Left colon (tissue), 2 donors: ENCODE measurements around the gene ATPAF1. TPM values are rescaled to one million over a fixed set of nuclear protein-coding genes. Genes with fewer than 3 reads are reported as not detected.
"Not testable (repeated sequence)": the region's sequence is repeated elsewhere in the genome, so short reads cannot be mapped to it uniquely, and the experiment has no call there.

Source experiments
- ATAC-seq: fragments of 200-7000 bp; cut with Tn5 transposase; one replicate; pipeline ENCODE4 v1.9.1; 2020; ENCODE audit warnings: mild to moderate bottlenecking, moderate library complexity
- DNase-seq, 2 donors: peaks; one replicate each; pipeline ENCODE4 v3.0.0-alpha.2; 2020
- intact Hi-C, 2 donors: fragments of 100-400 bp; cut with DNase I in 1 of 2; cut with micrococcal nuclease in 1 of 2; formaldehyde crosslinking; loops; one replicate each; pipeline versions ENCODE4 v1.11.2 to v1.14.0; 2022; cut with DNase I, micrococcal nuclease
- total RNA-seq, 2 donors: library from RNA; stranded (reverse); fragmentation: NEBNext Ultra II Directional; extraction: Animal tissue kit (Norgen Biotek cat#: 25700); gene quantifications; one replicate each; pipeline ENCODE4 v1.2.1, GENCODE V29; 2021
- donor health status: DM: no; HTN: no; CAD: no.
- donor health status: DM: yes; HTN: yes; CAD: no.

The ATPAF1 gene
- total RNA-seq, 2 donors from 2014 or later = 52.2 to 53.0 TPM

DNA sequence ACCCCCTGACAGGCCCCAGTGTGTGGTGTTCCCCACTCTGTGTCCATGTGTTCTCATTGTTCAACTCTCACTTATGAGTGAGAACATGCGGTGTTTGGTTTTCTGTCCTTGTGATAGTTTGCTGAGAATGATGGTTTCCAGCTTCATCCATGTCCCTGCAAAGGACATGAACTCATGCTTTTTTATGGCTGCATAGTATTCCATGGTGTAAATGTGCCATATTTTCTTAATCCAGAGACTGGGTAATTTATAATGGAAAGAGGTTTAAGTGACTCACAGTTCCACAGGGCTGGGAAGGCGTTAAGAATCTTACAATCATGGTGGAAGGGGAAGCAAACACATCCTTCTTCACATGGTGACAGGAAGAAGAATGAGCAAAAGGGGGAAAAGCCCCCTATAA, 13.5 kb downstream of the ATPAF1 start:
- intact Hi-C loops, ATAC-seq, DNase-seq: not testable (repeated sequence)

DNA sequence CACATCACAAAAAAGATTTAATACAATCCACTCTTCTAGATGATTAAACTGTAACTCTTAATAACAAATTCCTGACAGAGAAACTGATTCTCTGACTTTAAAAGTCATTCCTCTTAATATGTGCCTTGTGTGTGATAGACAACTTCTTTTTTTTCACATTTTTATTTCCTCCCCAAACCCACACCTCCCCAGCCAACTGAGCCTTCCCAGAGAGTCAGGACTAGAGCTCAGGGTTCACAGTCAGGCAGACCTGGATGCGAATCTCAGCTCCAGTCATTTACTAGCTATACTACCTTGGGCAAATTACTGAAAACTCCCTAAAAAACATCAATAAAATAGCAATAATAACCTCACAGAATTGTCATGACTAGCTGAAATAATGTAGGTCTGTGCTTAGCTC, 14.2 kb downstream of the ATPAF1 start:
- no peak for DNase-seq

DNA sequence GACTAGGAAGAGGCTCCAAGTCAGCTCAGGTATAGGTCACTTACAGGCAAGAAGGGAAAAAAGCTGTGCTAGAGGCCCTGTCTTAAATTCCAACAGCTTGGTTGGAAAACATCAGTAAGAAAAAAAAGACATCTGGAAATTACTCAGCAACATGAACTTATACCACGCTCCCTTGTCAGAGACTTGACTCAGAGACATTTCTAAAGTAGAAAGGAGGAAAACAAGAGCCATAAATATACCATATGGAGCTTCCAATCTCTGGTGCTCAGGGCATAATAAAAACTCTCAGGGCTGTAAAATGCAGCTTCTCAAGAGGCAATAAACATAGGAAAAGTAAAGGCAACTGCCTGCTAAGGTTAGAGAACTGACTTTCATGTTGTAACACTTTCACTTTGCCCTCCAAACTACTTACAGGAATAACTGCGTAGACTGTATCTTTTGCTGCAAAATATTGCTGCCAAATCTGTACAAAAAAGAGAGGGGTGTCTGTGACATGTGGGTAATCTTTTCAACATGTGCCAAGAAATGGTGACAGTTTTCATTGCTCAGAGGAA, 14.7 kb downstream of the ATPAF1 start:
- no peak for DNase-seq
- intact Hi-C loops = no loop called here
- peak; percentile 95 for ATAC-seq

More for the DNA sequence above, 14.2 kb downstream of the ATPAF1 start:
- ATAC-seq = peak; percentile 55
- intact Hi-C loops = no loop called here

DNA sequence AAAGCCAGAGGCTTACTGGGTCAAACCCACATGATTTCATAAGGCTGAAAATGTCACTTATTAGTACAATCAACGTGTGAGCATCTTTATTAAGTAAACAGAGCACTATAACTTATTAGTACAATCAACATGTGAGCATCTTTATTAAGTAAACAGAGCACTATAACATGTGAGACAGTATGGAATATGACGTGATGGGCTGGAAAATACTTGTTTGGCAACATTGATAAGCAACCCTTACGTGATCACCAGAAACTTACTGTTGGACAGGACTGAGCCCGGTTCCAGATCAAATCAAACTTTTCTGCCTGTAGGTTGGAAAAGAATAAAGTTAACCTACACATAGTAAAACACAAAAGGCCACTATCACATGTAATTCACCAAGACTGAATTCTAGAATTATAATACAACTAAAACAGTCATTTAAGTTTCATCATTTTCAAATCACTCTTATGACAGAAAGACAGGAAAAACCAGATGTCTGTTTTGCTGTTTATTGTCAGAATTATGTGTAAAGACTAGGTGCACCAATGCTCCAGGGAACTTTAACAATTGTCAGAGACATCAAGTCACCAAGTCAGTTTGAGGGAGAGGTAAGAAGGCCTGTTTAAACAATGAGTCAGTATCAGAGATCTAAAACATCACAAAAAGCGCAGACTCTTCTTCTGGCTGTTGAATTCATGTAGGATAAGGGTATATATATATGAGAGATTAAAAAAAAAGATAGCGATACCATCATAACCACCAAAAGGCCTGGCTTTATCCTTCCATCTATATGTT, 15.7 kb downstream of the ATPAF1 start:
- ATAC-seq (no peak), DNase-seq (no peak)
- intact Hi-C loops = no loop called here

DNA sequence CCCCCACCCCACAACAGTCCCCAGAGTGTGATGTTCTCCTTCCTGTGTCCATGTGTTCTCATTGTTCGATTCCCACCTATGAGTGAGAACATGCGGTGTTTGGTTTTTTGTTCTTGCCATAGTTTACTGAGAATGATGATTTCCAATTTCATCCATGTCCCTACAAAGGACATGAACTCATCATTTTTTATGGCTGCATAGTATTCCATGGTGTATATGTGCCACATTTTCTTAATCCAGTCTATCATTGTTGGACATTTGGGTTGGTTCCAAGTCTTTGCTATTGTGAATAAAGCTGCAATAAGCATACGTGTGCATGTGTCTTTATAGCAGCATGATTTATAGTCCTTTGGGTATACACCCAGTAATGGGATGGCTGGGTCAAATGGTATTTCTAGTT, 17.0 kb downstream of the ATPAF1 start:
- ATAC-seq, intact Hi-C loops, DNase-seq: not testable (repeated sequence)

DNA sequence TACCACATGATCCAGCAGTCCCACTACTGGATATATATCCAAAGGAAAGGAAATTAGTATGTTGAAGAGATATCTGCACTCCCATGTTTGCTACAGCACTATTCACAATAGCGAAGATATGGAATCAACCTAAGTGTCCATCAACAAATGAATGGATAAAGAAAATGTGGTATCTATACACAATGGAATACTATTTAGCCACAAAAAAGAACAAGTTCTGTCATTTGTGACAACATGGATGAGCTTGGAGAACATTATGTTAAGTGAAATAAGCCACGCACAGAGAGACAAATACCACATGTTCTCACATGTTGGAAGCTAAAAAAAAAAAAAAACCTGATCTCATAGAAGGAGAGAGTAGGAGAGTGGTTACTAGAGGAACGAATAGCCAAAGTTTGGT, 17.7 kb downstream of the ATPAF1 start:
- ATAC-seq (no peak), DNase-seq (no peak)
- intact Hi-C loops = no loop called here

DNA sequence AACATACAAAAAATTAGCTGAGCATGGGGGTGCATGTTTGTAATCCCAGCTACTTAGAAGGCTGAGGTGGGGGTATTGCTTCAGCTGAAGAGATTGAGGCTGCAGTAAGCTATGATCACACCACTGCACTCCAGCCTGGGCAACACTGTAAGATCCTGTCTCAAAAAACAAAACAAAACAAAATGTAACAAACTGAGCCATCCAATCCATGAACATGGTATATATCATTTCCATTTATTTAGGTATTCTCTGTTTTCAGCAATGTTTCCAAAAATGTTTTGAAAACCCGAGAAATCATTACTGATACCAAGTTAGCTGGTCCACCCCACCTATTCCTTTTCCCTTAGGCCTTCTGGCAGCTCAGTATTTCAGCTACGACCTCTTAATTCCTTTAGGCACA, 18.4 kb downstream of the ATPAF1 start:
- DNase-seq (no peak), ATAC-seq (no peak)
- intact Hi-C loops = no loop called here

DNA sequence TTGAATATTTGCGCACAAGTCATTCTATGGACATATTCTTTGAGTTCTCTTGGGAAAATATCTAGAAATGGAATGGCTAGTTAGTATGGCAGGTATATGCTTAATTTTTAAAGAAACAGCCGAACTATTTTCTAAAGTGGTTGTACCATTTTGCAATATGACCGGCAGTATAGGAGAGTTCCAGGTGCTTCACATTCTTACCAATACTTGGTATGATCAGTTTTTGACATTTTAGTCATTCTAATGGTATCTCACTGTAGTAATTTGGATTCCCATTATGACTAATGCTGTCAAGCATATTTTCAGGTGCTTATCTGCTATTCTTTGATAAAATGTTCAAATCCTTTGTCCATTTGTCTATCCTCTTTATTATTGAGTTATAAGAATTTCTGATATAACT, 20.6 kb downstream of the ATPAF1 start:
- no peak for ATAC-seq
- DNase-seq = no peak
- intact Hi-C loops = no loop called here

DNA sequence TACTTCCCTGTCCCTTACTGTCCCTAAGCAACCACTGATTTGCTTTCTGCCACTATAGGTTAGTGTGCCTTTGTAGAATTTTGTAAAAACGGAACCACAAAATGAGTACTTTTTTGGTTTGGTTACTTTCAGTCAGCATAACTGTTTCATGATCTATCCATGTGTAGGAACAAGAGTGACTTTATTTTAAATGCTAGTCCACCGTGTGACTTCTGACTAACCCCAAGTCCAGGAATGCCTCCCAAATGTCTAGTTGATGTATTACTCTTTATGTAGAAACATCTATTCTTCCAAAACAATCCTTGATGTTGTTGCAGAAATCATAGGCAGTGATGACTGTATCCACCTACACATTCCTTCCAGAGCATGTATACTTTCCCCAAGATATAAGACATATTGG, 21.3 kb downstream of the ATPAF1 start:
- intact Hi-C loops = no loop called here
- DNase-seq = no peak
- ATAC-seq = no peak

DNA sequence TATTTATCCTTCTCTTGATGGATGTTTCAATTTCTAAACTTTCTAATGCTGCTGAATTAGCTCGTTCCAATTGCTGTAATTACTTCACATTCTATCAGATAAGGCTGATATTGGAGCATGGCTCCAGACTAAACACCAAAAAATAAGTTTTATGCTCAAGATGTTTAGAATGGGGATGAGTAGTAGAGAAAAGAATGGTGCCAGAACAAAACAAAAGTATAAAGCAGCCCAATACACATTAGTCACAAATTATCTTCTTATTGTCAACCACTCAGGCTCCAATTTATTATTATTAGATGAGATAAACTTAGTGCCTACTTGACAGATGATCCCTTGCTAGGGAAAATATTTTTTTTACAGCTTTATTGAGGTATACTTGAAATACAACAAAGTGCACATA, 21.8 kb downstream of the ATPAF1 start:
- DNase-seq (no peak), ATAC-seq (no peak)
- intact Hi-C loops = no loop called here

DNA sequence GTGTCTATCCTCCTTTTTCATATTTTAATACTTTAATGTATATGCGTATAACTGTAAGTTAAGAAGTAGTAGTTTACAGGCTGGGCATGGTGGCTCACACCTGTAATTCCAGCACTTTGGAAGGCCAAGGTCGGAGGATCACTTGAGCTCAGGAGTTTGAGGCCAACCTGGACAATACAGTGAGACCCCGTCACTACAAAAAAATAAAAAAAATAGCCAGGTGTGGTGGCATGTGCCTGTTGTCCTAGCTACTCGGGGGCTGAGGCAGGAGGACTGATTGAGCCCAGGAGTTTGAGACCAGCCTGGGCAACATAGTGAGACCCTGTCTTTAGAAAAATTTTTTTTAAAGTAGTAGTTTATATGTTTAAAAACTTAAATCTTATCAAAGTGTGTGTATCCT, 22.3 kb downstream of the ATPAF1 start:
- ATAC-seq (no peak), DNase-seq (no peak)
- intact Hi-C loops = no loop called here

DNA sequence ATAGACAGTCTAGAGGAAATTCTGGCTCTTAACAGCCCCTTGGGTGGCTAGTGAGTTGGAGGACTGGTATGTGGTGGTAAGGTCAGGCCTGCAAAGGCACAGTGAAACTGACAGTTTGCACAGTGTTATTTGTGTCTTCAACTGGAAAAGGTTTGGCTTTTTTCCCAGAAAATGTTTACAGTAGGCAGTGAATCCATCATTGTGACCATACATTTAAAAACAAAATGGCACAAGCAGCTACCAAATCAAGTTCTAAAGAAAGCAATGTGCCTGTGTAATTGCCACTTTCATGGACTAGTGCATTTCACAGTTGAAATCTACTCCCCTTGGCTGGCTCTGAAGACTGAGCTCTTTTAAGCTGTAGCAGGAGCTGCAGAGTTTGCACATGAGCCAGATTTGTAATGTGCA, 24.8 kb downstream of the ATPAF1 start:
- DNase-seq (peak in 1 of 2 donors; percentile 48), ATAC-seq (peak; percentile 82)
- intact Hi-C loops = no loop called here

DNA sequence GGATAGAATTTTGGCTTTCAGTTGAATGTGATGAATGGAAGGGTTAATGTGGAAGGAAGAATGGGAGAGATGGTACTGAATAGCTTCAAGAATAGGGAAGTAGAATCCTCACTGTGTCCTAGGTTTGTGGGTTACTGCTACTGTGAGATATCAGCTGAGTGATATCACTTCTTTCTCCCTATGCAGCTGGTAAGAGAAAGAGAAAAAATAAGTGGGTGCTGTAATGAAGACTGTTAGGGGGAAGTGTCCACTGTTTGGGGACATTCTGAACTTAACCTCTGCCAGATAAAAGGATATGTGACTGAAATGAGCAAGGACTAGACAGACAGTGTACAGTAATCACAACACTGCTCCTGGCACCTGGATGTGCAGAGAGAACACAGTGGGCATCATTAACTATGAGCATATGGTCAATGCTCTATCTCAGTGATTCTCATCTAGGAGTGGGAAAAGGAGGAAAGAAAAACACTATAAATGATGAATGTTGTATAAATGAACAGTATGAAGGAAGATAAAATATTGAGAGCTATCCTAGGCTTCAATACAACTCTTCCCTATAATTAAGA, 26.0 kb downstream of the ATPAF1 start:
- no peak for ATAC-seq
- DNase-seq = no peak
- intact Hi-C loops = no loop called here

DNA sequence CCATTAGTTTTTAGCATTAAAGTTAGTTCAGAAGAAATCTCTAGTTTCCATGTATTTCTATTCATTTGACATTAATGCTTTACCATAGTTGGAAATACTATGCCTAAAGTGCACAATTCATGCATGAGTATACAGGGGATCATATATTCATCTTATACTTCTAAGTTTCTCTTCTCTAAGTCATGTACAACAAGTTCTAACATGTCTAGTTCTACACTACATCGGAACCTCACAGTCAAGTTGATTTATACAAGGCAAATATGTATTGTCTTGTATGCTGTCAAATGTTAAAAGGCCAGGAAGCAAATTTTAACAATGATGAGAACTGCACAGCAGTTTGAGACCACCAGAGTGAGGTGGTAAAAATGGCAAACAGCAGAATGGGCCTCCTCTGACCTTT, 28.6 kb downstream of the ATPAF1 start:
- intact Hi-C loops = no loop called here
- DNase-seq (no peak), ATAC-seq (no peak)

DNA sequence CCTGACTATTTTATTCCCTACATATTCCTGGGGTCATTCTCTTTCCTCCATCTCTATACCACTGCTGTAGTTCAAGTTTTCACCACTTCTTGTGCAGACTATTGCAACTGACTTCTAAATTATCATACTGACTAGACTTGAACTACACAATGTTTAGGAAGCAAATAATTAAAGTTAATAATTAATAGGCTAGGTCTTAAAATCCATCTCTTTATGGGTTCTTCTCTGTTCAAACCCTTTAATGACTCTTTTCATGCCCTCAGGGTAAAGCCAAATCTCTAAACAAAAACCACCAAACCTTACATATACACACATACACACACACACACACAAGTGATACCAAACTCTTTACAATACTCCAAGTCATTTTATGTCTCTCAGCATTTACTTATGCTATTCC, 29.2 kb downstream of the ATPAF1 start:
- DNase-seq (no peak), ATAC-seq (peak; percentile 41)
- intact Hi-C loops = no loop called here

DNA sequence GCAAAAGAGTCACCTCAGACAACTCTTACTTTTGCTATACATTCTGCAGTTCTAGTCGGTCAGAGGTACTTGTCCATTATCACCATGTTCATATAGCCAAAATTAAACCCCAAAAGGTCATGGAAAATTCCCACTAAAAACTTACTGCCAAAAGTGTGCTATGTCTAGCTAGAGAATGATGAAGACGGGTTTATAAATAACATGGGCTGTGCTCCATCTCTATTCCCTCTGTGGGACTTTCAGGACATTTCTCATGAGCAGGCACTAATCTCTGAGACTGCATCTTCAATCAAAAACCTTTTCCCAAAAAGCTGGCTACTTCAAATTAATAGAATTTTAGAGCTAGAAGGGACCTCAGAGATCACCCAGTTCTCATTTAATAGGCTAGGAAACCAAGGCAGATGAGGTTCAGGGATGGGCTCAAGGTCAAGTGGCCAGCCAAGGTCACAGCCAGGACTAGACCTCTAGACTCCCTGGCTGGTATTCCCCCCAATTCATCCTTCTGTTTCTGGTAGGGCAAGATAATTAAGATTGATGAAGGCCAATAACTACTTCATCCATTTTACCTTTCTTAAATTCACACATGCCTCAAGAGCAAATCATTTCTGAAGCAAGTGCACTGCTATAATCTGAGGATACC, 30.6 kb downstream of the ATPAF1 start:
- ATAC-seq = no peak
- DNase-seq = no peak
- intact Hi-C loops = no loop called here

DNA sequence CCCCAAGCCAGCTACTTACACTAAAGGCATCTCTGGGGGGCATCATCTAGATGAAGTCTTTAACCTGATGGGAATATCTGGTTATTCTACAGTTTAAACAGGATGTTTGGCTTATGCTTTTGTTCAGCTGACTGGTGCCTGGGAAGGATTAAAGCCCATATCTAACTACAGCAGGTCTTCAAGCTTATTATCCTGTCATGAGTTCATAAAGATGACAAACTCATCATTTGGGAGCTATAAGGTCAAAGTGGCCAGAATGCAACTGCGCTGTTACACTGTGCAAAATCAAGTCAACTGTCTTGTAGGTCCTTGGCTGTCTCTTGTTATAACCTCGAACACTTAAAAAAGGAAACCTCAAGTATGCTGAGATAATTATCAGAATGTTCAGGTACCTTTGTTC, 33.0 kb downstream of the ATPAF1 start:
- intact Hi-C loops = no loop called here
- DNase-seq = no peak
- ATAC-seq = no peak

DNA sequence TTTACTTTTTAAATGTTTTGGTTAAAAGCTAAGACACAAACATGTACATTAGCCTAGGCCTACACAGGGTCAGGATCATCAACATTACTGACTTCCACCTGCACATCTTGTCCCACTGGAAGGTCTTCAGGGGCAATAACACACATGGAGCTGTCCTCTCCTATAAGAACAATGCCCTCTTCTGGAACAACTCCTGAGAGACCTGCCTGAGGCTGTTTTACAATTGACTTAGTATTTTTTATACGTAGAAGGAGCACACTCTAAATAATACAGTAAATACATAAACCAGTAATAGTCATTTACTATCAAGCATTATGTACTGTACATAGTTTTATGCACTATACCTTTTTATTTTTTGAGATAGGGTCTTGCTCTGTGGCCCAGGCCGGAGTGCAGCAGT, 37.4 kb downstream of the ATPAF1 start:
- ATAC-seq = no peak
- intact Hi-C loops = no loop called here
- DNase-seq = no peak

DNA sequence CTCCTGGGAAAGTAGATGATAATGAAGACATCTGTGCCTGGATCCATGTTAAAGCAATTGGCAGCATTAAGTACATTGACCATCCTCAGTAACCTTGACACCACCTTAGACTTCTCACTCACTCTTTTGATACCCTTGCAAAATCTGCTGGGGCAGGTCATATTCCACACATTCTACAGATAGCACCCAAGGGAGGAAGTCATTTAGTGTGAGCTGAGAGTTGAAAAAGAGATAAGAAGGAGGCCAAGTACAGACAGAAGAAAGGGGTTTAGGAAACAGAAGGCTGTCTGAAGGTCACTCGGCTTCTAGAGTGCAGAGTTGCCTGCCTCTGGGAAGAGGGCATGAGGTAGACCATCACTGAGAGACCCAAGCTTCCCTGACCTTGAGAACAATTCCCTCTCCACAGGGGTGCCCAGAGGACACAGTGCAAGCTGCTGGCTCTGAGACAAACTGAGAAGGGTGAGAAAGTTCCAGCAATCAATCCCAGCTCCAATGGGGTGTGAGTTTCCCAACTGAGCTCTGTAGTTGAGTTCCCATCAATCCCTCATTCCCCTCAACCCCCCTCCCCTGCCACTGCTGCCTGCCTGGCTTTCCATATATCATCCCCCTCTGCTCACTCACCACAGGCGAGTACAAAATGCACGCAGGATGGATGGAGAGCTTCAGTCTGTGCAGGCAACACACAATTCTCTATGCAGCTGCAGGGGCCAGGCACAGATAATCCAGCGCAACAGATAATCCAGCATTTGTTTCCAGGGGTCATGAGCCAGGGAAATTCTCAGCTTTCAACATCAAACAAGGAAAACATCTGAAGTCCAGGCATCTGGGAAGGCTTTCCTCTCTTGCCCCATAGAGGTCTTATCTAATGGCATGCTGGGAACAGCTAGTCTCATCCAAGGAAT, 44.2 kb downstream of the ATPAF1 start:
- DNase-seq (no peak), ATAC-seq (no peak)
- intact Hi-C loops = loop anchor here in 1 of 2 donors (5.0 kb wide), 1 partner anchor 103 kb away; no protein-coding TSS in a partner anchor
